Stimulated activated naive CD8-positive, alpha-beta T cell treated with anti-CD3 and anti-CD28 coated beads, Interleukin-15, amount 100 ng/mL, for 72 hours (primary cell): ENCODE data around the gene ATRNL1.
"Not testable (repeated sequence)": the region's sequence is repeated elsewhere in the genome, so short reads cannot be mapped to it uniquely, and the experiment has no call there.

Source experiments
- ATAC-seq: fragments of 150-1000 bp; cut with Tn5 transposase; 2 replicates; pipeline ENCODE4 v1.10.0; 2021; ENCODE audit warnings: mild to moderate bottlenecking, moderate library complexity
- DNase-seq, 2 donors: peaks; one replicate each; pipeline ENCODE4 v3.0.0; 2021 to 2022
- H3K27ac Mint-ChIP-seq, 2 donors: one replicate each; pipeline ENCODE4 v1.8.0; 2022; ENCODE audit warnings: mild to moderate bottlenecking in 2 of 2, mixed read lengths in 2 of 2, moderate library complexity in 2 of 2
- H3K27me3 Mint-ChIP-seq: one replicate; pipeline ENCODE4 v1.8.0; 2022; ENCODE audit warnings: mixed read lengths
- H3K4me1 Mint-ChIP-seq: one replicate; pipeline ENCODE4 v1.8.0; 2022; ENCODE audit warnings: mild to moderate bottlenecking, mixed read lengths
- H3K4me3 Mint-ChIP-seq, 2 donors: one replicate each; pipeline ENCODE4 v1.8.0; 2022; ENCODE audit warnings: mild to moderate bottlenecking in 2 of 2, mixed read lengths in 2 of 2, moderate library complexity in 1 of 2
- H3K9me3 Mint-ChIP-seq, 2 donors: one replicate each; pipeline ENCODE4 v1.8.0; 2022; ENCODE audit warnings: mixed read lengths in 2 of 2

ATRNL1 gene

DNA sequence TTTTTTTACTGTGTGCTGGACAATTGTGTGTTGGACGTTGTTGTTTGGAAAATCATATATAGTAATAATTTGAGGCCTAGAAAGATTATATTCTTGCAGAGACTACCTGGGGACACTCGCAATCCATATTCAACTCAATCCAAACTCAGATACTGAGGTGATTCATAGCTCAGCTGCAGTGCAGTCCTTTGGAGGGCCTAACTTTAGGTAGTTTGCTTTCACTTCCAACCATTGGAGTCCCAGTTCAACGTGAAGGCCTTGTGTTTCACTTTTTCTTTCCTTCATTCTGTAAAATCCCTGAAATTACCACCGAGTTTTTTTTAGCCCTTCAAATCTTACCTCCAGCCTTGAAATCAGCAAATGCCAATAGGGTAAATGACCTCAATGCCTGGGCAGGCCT is 32.3 kb downstream of the ATRNL1 start:
- ATAC-seq (no peak), DNase-seq (no peak)
- no peak overlapping the region for H3K27ac Mint-ChIP-seq
- H3K4me1 Mint-ChIP-seq = no peaks in the 10 kb centered on the region
- H3K27me3 Mint-ChIP-seq = no peaks in the 10 kb centered on the region
- no peaks in the 10 kb centered on the region for H3K9me3 Mint-ChIP-seq
- no peak overlapping the region for H3K4me3 Mint-ChIP-seq

DNA sequence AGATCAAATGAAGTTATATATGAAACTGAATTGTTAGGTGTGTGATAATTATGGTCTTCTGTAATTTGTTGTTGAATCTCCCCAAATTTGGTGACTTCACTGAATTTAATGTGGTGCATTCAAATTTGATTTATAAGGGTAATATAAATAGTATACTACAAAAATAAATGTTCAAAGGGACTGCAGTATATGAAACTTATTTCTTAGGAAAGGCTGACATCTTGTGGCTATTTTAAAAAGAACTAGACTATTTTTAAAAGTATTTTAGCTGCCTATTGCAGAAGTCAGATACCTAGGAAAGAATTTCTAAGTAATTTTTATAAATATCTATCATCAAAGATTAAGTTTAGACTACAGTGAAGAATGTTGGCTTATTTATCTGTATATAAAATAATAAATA is 36.6 kb downstream of the ATRNL1 start:
- DNase-seq = no peak

DNA sequence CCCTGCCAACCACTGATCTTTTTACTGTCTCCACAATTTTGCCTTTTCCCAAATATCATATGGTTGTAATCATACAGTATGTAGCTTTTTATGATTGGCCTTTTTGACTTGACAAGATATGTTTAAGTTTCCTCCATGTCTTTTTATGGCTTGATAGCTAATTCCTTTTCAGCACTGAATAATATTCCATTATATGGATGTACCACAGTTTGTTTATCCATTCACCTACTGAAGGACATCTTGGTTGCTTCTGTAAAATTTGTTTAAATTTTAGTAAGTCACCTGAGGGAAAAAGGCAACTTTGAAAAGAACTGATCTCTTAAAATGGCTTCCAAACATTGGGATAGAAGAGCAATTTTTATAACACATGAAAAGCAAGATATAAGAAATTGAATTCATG is 43.5 kb downstream of the ATRNL1 start:
- no peaks in the 10 kb centered on the region for H3K27me3 Mint-ChIP-seq
- no peak for DNase-seq
- H3K4me1 Mint-ChIP-seq = no peaks in the 10 kb centered on the region
- H3K9me3 Mint-ChIP-seq = peaks cover 0 to 13% of the 10 kb centered on the region in 2 donors
- no peak for ATAC-seq
- no peak overlapping the region for H3K4me3 Mint-ChIP-seq
- no peak overlapping the region for H3K27ac Mint-ChIP-seq

More for the DNA sequence above, 36.6 kb downstream of the ATRNL1 start:
- Mint-ChIP-seq H3K4me1 (no peaks in the 10 kb centered on the region), H3K27ac (no peak overlapping the region), H3K9me3 (no peaks in the 10 kb centered on the region), H3K4me3 (no peak overlapping the region), H3K27me3 (no peaks in the 10 kb centered on the region)
- no peak for ATAC-seq

GRCh38 chr10:115141254-115141653 is 48.1 kb downstream of the ATRNL1 start:
- Mint-ChIP-seq H3K4me3 (no peak overlapping the region), H3K27ac (no peak overlapping the region), H3K27me3 (peaks cover 10% of the 10 kb centered on the region), H3K9me3 (peaks cover 0 to 12% of the 10 kb centered on the region in 2 donors), H3K4me1 (no peaks in the 10 kb centered on the region)
- DNase-seq (no peak), ATAC-seq (no peak)

DNA sequence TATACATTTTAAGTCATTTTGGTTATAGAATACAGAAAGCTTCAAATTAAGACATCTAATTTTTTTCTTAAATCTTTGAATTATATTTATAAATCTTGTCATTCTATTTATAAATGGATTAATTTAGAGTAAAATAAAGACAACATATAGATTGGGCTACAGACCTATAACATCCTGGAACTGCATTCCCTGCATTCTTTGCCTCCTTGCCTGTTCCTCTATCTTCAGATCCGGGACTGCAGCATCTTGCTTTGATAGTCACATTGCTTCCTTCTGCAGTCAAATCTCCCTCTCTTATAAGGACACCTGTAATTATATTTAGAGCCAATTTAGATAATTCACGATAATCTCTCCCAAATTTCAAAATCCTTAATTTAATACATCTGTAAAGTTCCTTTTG is 64.2 kb downstream of the ATRNL1 start:
- Mint-ChIP-seq H3K27ac (no peak overlapping the region), H3K4me3 (no peak overlapping the region), H3K4me1 (no peaks in the 10 kb centered on the region), H3K9me3 (no peaks in the 10 kb centered on the region), H3K27me3 (peaks cover 29% of the 10 kb centered on the region)
- DNase-seq (no peak), ATAC-seq (no peak)

- no peak overlapping the region for H3K27ac Mint-ChIP-seq
- peaks cover 11% of the 10 kb centered on the region for H3K27me3 Mint-ChIP-seq
- no peaks in the 10 kb centered on the region for H3K4me1 Mint-ChIP-seq
- no peaks in the 10 kb centered on the region for H3K9me3 Mint-ChIP-seq
- H3K4me3 Mint-ChIP-seq = no peak overlapping the region
- DNase-seq (no peak), ATAC-seq (no peak)
Observed at GRCh38 chr10:115163129-115163528, 70.0 kb downstream of the ATRNL1 start.

DNA sequence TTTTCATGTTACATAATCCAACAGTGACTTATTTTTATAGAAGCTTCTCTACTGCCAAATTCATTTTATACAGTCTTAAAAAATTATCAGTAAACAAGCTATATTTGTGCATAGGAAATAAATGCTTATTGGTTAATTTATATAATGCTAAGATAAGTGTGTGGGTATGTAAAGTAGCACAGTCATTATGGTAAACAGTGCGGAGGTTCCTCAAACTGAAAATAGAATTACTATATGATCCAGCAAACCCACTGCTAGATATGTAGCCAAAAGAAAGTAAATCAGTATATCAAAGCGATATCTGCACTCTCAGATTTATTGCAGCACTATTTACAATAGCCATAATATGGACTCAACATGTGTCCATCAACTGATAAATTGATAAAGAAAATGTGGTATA is 71.1 kb downstream of the ATRNL1 start:
- no peak for ATAC-seq
- Mint-ChIP-seq H3K4me3 (no peak overlapping the region), H3K9me3 (no peaks in the 10 kb centered on the region)

GRCh38 chr10:115167751-115168150 is 74.6 kb downstream of the ATRNL1 start:
- H3K4me1 Mint-ChIP-seq = no peaks in the 10 kb centered on the region
- H3K27ac Mint-ChIP-seq = no peak overlapping the region
- DNase-seq (no peak), ATAC-seq (no peak)
- H3K27me3 Mint-ChIP-seq = peaks cover 9% of the 10 kb centered on the region
- no peaks in the 10 kb centered on the region for H3K9me3 Mint-ChIP-seq
- H3K4me3 Mint-ChIP-seq = no peak overlapping the region

More for the DNA sequence above, 71.1 kb downstream of the ATRNL1 start:
- Mint-ChIP-seq H3K27ac (no peak overlapping the region), H3K4me1 (no peaks in the 10 kb centered on the region), H3K27me3 (peaks cover 11% of the 10 kb centered on the region)
- DNase-seq = no peak

DNA sequence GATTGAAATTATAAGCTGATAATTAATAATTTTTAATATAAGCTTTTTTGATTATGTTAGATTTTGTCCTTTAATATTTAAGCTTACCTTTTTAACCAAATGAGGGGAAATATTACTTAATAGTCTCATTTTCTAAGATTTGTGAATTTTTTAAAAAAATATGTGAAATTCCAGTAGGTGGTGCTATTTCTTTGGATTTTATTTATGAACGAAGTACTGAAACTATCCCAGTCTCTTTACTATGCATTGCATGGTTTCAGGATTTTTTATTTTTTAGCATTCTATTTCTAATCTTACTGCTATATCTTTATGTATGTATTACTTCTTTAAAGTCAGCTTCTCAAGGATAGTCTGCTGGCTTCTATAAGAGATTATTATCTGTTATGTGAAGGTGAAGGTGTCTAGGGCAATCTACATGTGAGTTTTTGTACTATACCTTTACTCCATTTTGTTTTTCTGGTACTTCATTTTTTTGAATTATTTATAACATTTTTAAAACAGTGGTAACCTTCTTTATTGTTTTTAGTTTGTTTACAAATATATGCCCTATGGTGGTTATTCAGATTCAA is 78.3 kb downstream of the ATRNL1 start:
- no peak for ATAC-seq
- Mint-ChIP-seq H3K27ac (no peak overlapping the region), H3K27me3 (peaks cover 11% of the 10 kb centered on the region), H3K4me1 (no peaks in the 10 kb centered on the region), H3K4me3 (no peak overlapping the region), H3K9me3 (no peaks in the 10 kb centered on the region)
- DNase-seq = no peak

DNA sequence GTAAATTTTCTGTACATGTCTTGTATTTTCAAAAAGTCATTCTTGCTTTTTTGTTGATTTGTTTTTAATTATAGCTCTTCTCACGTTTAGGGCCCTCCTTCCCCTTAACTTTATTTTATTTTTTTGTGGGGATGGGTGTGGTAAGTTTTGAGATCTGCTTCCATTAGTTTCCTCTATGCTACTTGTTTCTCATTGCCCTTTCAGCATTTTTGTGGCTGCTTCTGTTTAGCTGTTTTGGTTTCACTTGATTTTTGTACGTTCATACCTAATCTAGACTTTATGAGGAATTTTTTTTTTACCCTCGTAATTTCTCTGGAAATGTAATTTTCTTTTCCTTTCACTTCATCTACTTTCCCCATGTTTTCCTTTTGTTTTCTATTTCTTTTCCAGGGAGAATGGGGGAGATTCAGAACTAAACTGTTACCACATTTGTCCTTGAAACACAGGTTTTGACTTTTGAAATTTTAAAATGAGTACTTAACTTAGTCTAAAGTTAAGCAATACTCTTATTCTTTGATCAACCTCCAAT is 80.8 kb downstream of the ATRNL1 start:
- H3K9me3 Mint-ChIP-seq = no peaks in the 10 kb centered on the region
- H3K27ac Mint-ChIP-seq = no peak overlapping the region
- no peak overlapping the region for H3K4me3 Mint-ChIP-seq
- ATAC-seq = no peak
- H3K27me3 Mint-ChIP-seq = peaks cover 22% of the 10 kb centered on the region
- DNase-seq = no peak
- no peaks in the 10 kb centered on the region for H3K4me1 Mint-ChIP-seq

DNA sequence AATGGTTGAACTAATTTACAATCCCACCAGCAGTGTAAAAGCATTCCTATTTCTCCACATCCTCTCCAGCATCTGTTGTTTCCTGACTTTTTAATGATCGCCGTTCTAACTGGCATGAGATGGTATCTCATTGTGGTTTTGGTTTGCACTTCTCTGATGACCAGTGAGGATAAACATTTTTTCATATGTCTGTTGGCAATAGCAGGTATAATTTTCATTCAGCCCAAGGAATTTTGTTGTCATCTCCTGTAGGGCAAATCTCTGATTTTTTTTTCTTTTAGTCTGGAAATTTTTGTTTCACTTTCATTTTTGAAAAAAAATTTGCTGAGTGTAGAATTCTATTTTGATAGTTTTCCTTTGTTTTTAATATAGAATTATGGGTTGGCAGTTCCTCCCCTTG is 114.1 kb downstream of the ATRNL1 start:
- not testable (repeated sequence) for H3K9me3 Mint-ChIP-seq, H3K27ac Mint-ChIP-seq, DNase-seq, ATAC-seq, H3K4me1 Mint-ChIP-seq, H3K27me3 Mint-ChIP-seq
- H3K4me3 Mint-ChIP-seq = peak overlapping the region; percentile 67 to 71

DNA sequence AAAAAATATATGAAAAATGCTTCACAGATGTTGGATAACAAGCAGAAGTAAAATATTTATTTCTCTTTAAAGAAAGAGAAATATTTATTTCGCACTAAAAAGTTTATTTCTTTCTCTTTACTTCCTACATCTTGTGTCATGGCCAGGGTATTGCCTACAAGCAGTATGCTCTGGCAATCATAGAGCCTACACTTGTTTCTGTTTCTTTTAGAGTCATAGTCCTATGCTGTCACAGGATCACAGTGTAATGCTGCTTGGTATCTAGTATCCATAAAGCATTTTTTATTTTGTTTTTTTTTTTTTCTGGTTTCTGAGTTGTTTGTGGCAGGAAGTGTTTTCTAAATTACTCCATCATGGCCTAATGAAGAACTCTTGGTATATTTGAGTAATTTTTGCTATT is 116.0 kb downstream of the ATRNL1 start:
- Mint-ChIP-seq H3K9me3 (no peaks in the 10 kb centered on the region), H3K27me3 (no peaks in the 10 kb centered on the region), H3K4me3 (no peak overlapping the region), H3K27ac (no peak overlapping the region), H3K4me1 (peaks cover 6% of the 10 kb centered on the region)
- DNase-seq = no peak
- no peak for ATAC-seq

GRCh38 chr10:115214829-115215228 is 121.7 kb downstream of the ATRNL1 start:
- Mint-ChIP-seq H3K27ac (no peak overlapping the region), H3K27me3 (no peaks in the 10 kb centered on the region), H3K4me3 (no peak overlapping the region), H3K9me3 (no peaks in the 10 kb centered on the region), H3K4me1 (no peaks in the 10 kb centered on the region)
- DNase-seq (no peak), ATAC-seq (no peak)

GRCh38 chr10:115219203-115219602 is 126.0 kb downstream of the ATRNL1 start:
- ATAC-seq (no peak), DNase-seq (no peak)
- Mint-ChIP-seq H3K9me3 (no peaks in the 10 kb centered on the region), H3K27me3 (no peaks in the 10 kb centered on the region), H3K27ac (no peak overlapping the region), H3K4me1 (no peaks in the 10 kb centered on the region), H3K4me3 (no peak overlapping the region)

- ATAC-seq = no peak
- no peak overlapping the region for H3K4me3 Mint-ChIP-seq
- no peaks in the 10 kb centered on the region for H3K27me3 Mint-ChIP-seq
Observed at GRCh38 chr10:115222039-115222438, 128.9 kb downstream of the ATRNL1 start.

DNA sequence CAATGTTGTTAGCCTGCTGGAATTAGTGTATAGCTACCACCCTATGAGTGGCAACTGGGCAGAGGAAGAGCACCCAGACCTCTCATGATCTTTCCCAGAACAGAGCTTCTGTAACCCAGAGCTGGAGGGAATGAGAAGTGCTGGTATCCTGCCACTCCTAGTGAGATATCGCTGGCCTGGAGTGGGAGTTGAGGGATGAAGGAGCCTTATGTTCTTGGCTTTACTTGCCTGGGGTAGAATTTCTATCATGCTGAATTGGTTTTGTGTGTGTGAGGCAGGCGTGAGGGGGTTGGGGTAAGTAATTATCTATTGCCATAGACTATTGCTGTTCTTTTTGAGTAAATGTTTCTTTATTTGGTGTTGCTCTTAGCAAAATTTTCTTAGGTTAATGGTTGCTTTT is 146.6 kb downstream of the ATRNL1 start:
- Mint-ChIP-seq H3K9me3 (no peaks in the 10 kb centered on the region), H3K27me3 (no peaks in the 10 kb centered on the region), H3K4me1 (no peaks in the 10 kb centered on the region), H3K27ac (no peak overlapping the region), H3K4me3 (no peak overlapping the region)
- no peak for DNase-seq
- ATAC-seq = no peak

More at GRCh38 chr10:115222039-115222438, 128.9 kb downstream of the ATRNL1 start:
- Mint-ChIP-seq H3K4me1 (no peaks in the 10 kb centered on the region), H3K27ac (no peak overlapping the region), H3K9me3 (no peaks in the 10 kb centered on the region)
- no peak for DNase-seq

DNA sequence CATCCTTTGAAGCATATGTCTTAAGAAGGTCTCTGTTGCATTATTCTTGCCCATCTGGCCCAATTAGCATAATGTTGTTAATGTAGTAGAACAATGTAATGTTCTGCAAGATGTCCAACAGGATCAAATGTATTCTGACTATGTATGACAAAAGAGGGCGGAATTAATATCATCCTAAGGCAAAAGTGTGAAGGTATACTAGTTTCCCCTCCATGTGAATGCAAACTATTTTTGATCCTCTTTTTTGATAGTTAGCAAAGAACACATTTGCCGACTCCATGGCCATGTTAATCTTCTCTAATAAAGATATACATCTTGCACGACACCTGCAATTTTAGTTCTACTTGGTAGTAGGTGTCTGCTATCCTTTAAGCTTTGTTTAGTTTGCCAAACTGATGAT is 157.6 kb downstream of the ATRNL1 start:
- H3K4me3 Mint-ChIP-seq = no peak overlapping the region

More for the DNA sequence above, 157.6 kb downstream of the ATRNL1 start:
- ATAC-seq (no peak), DNase-seq (no peak)
- H3K4me1 Mint-ChIP-seq = no peaks in the 10 kb centered on the region
- no peaks in the 10 kb centered on the region for H3K27me3 Mint-ChIP-seq
- H3K27ac Mint-ChIP-seq = no peak overlapping the region
- peaks cover 0 to 8% of the 10 kb centered on the region in 2 donors for H3K9me3 Mint-ChIP-seq
